Progenitor cell of endocrine pancreas (in vitro differentiated cells): Measurements from ENCODE around the gene NRXN2. TPM values are rescaled to one million over a fixed set of nuclear protein-coding genes. Genes with fewer than 3 reads are reported as not detected.

ENCODE experiments used
- DNase-seq: peaks from one replicate; pipeline ENCODE4 v3.0.0; 2021; ENCODE audit warnings: low spot score; ENCODE audit not compliant: unreplicated experiment
- H3K27ac Mint-ChIP-seq: 2 replicates; pipeline ENCODE4 v1.8.0; 2021; ENCODE audit warnings: mild to moderate bottlenecking, moderate library complexity, mixed read lengths
- H3K27me3 Mint-ChIP-seq: 2 replicates; pipeline ENCODE4 v1.8.0; 2021; ENCODE audit warnings: mixed read lengths
- H3K36me3 Mint-ChIP-seq: 2 replicates; pipeline ENCODE4 v1.8.0; 2022; ENCODE audit warnings: mixed read lengths; ENCODE audit not compliant: insufficient read depth
- H3K4me1 Mint-ChIP-seq: 2 replicates; pipeline ENCODE4 v1.8.0; 2021; ENCODE audit warnings: low read depth, mixed read lengths
- H3K4me3 Mint-ChIP-seq: 2 replicates; pipeline ENCODE4 v1.8.0; 2021; ENCODE audit warnings: low read depth, mild to moderate bottlenecking, moderate library complexity, mixed read lengths
- H3K9me3 Mint-ChIP-seq: 2 replicates; pipeline ENCODE4 v1.8.0; 2021; ENCODE audit warnings: low read depth, mixed read lengths
- CTCF ChIP-seq: fragments of 200-600 bp; sonication (generic); IDR thresholded peaks from one replicate; pipeline ENCODE4 v1.5.0; 2021; ENCODE audit warnings: antibody characterized with exemption, mild to moderate bottlenecking; ENCODE audit not compliant: unreplicated experiment
- total RNA-seq: library from RNA; stranded (reverse); gene quantifications from 2 replicates; pipeline ENCODE4 v1.2.1, GENCODE V29; 2021

The NRXN2 gene
- total RNA-seq, 1 donor from 2014 or later: 0.17 TPM

- H3K4me3 Mint-ChIP-seq: no peak overlapping the region
- H3K27ac Mint-ChIP-seq: no peak overlapping the region
- H3K36me3 Mint-ChIP-seq: no peaks in the 10 kb centered on the region
- no peak for DNase-seq
- no peak for TF ChIP-seq CTCF
- H3K4me1 Mint-ChIP-seq: peaks cover 4% of the 10 kb centered on the region
- H3K27me3 Mint-ChIP-seq: peaks cover 67% of the 10 kb centered on the region
- no peaks in the 10 kb centered on the region for H3K9me3 Mint-ChIP-seq
Observed at GRCh38 chr11:64687204-64687603, 35.8 kb downstream of the NRXN2 start.

GRCh38 chr11:64686466-64687170 lies 36.4 kb downstream of the NRXN2 start:
- DNase-seq: no peak

GRCh38 chr11:64685536-64685935 lies 37.5 kb downstream of the NRXN2 start:
- H3K4me3 Mint-ChIP-seq: no peak overlapping the region
- H3K36me3 Mint-ChIP-seq: no peaks in the 10 kb centered on the region
- H3K27me3 Mint-ChIP-seq: peaks cover 57% of the 10 kb centered on the region

More at GRCh38 chr11:64686466-64687170, 36.4 kb downstream of the NRXN2 start:
- peaks cover 4% of the 10 kb centered on the region for H3K4me1 Mint-ChIP-seq
- no peaks in the 10 kb centered on the region for H3K9me3 Mint-ChIP-seq
- peaks cover 61% of the 10 kb centered on the region for H3K27me3 Mint-ChIP-seq
- no peaks in the 10 kb centered on the region for H3K36me3 Mint-ChIP-seq
- no peak overlapping the region for H3K4me3 Mint-ChIP-seq
- no peak overlapping the region for H3K27ac Mint-ChIP-seq
- TF ChIP-seq CTCF: no peak

GRCh38 chr11:64684357-64684756 lies 38.6 kb downstream of the NRXN2 start:
- Mint-ChIP-seq H3K36me3 (no peaks in the 10 kb centered on the region), H3K27me3 (peaks cover 64% of the 10 kb centered on the region)
- TF ChIP-seq CTCF: no peak

More at GRCh38 chr11:64685536-64685935, 37.5 kb downstream of the NRXN2 start:
- Mint-ChIP-seq H3K4me1 (peaks cover 8% of the 10 kb centered on the region), H3K27ac (no peak overlapping the region), H3K9me3 (no peaks in the 10 kb centered on the region)
- DNase-seq: no peak
- TF ChIP-seq CTCF: no peak

GRCh38 chr11:64681171-64681570 lies 41.8 kb downstream of the NRXN2 start:
- peaks cover 82% of the 10 kb centered on the region for H3K27me3 Mint-ChIP-seq
- no peaks in the 10 kb centered on the region for H3K36me3 Mint-ChIP-seq
- no peak overlapping the region for H3K4me3 Mint-ChIP-seq
- H3K27ac Mint-ChIP-seq: no peak overlapping the region
- no peak for DNase-seq
- peaks cover 9% of the 10 kb centered on the region for H3K4me1 Mint-ChIP-seq
- no peak for TF ChIP-seq CTCF
- H3K9me3 Mint-ChIP-seq: no peaks in the 10 kb centered on the region

More at GRCh38 chr11:64684357-64684756, 38.6 kb downstream of the NRXN2 start:
- H3K4me3 Mint-ChIP-seq: no peak overlapping the region
- H3K9me3 Mint-ChIP-seq: no peaks in the 10 kb centered on the region
- peaks cover 8% of the 10 kb centered on the region for H3K4me1 Mint-ChIP-seq
- no peak for DNase-seq
- H3K27ac Mint-ChIP-seq: no peak overlapping the region
